Uterus (tissue), 2 donors: Measurements from ENCODE around the gene LPAR1.

Source experiments
- CTCF ChIP-seq, 4 experiments: fragments of 200-600 bp in 2 of 4; fragments of 450-650 bp in 2 of 4; sonication (generic) in 2 of 4; IDR thresholded peaks; one replicate each; pipeline ENCODE4 v1.5.1; 2016 to 2019; ENCODE audit warnings: antibody characterized with exemption in 4 of 4, mild to moderate bottlenecking in 2 of 4, moderate library complexity in 1 of 4
- POLR2A ChIP-seq, 2 donors: fragments of 450-650 bp; IDR thresholded peaks; one replicate each; pipeline ENCODE4 v1.6.1; 2016; ENCODE audit warnings: antibody characterized with exemption in 2 of 2, mild to moderate bottlenecking in 1 of 2, moderate library complexity in 1 of 2

- TF ChIP-seq CTCF (IDR thresholded peaks at IDR 0.05) (no peak), POLR2A (IDR thresholded peaks at IDR 0.05) (no peak)
Measured at GRCh38 chr9:110997847-110998246, 40.4 kb downstream of the LPAR1 start.
